Measurements from ENCODE around the gene DNASE1L2.

GRCh38 chr16:2285731-2286191 is 49.5 kb downstream of the DNASE1L2 start:
- TF ChIP-seq TAF1 (conservative IDR thresholded peaks at IDR 0.05): no peak
- no peak for TF ChIP-seq EGR1 (IDR thresholded peaks at IDR 0.05; ENCODE audit: low read depth in 2 of 2)
- no peak for TF ChIP-seq CTCF (IDR thresholded peaks at IDR 0.05; ENCODE audit: low read depth, low read length, missing input control)
- no peak for TF ChIP-seq REST (IDR thresholded peaks at IDR 0.05)
- TF ChIP-seq GABPA (IDR thresholded peaks at IDR 0.05 in 1 of 2, conservative IDR thresholded peaks at IDR 0.05 in 1 of 2): no peak
- TF ChIP-seq YY1 (IDR thresholded peaks at IDR 0.05): no peak
- TF ChIP-seq, protein P1, sequence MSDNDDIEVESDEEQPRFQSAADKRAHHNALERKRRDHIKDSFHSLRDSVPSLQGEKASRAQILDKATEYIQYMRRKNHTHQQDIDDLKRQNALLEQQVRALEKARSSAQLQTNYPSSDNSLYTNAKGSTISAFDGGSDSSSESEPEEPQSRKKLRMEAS (IDR thresholded peaks at IDR 0.05): no peak

Measured in liver (tissue), 3 donors.